Measurements from ENCODE around the gene ROR1. TPM values are rescaled to one million over a fixed set of nuclear protein-coding genes. Genes with fewer than 3 reads are reported as not detected.

The ROR1 gene
- total and polyA plus RNA-seq, 2 donors (not counting 1 experiment from before 2014, with no cell fraction given): 0.46 to 16.0 TPM

DNA sequence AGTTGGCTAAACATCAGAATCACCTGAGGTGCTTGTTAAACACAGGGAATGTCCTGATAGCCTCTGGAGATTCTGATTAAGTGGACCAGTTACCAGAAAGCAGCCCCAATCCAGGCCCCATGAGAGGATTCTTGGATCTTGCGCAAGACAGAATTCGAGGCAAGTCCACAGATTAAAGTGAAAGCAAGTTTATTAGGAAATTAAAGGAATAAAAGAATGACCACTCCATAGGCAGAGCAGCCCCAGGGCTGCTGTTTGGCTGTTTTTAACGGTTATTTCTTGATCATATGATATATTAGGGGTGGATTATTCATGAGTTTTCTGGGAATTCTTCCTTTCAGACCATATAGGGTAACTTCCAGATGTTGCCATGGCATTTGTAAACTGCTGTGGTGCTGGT, 176.2 kb downstream of the ROR1 start:
- Histone ChIP-seq H3K4me2 (replicated peaks; ENCODE audit: low read depth, low read length, poor library complexity, severe bottlenecking) (no peak overlapping the region), H3K27me3 (replicated peaks in 1 of 4; ENCODE audit: control extremely low read depth in 1 of 4, control insufficient read depth in 3 of 4, insufficient read depth in 4 of 4, low read length in 3 of 4) (no peaks in the 10 kb centered on the region), H4K20me1 (ENCODE audit: control insufficient read depth, insufficient read depth, low read length, poor library complexity, severe bottlenecking) (no peaks in the 10 kb centered on the region), H3K4me1 (ENCODE audit: control insufficient read depth in 2 of 2, insufficient read depth in 2 of 2, low read length in 2 of 2) (no peaks in the 10 kb centered on the region), H3K36me3 (replicated peaks in 1 of 2; ENCODE audit: control extremely low read depth in 1 of 2, control insufficient read depth in 1 of 2, extremely low read depth in 1 of 2, insufficient read depth in 2 of 2, low read length in 1 of 2) (no peaks in the 10 kb centered on the region), H3K9me3 (ENCODE audit: control extremely low read depth in 1 of 3, control insufficient read depth in 2 of 3, insufficient read depth in 1 of 3, low read length in 2 of 3) (peaks cover 2 to 7% (median 3%) of the 10 kb centered on the region in 3 donors), H2AFZ (ENCODE audit: insufficient read depth, low read depth, low read length, poor library complexity, severe bottlenecking) (no peak overlapping the region), H3K9ac (ENCODE audit: low read length) (no peak overlapping the region), H3K4me3 (ENCODE audit: control extremely low read depth in 1 of 5, extremely low read depth in 1 of 5, insufficient read depth in 1 of 5, low read depth in 2 of 5, low read length in 4 of 5) (no peak overlapping the region), H3K79me2 (ENCODE audit: control insufficient read depth, insufficient read depth, low read length) (no peaks in the 10 kb centered on the region), H3K27ac (ENCODE audit: low read length in 2 of 2) (no peak overlapping the region)
- ChIA-PET CTCF (no interaction called here), POLR2A (no interaction called here)
- no peak for DNase-seq
- Mint-ChIP-seq H3K9me3 (ENCODE audit: insufficient read depth) (peaks cover 7% of the 10 kb centered on the region), H3K27me3 (peaks cover 7% of the 10 kb centered on the region), H3K4me3 (no peak overlapping the region), H3K4me1 (no peaks in the 10 kb centered on the region), H3K27ac (no peak overlapping the region)
- no peak for TF ChIP-seq EZH2 (IDR thresholded peaks at IDR 0.05; ENCODE audit: borderline replicate concordance, insufficient read depth, low read depth, low read length, poor library complexity, severe bottlenecking)
- TF ChIP-seq, protein P1, sequence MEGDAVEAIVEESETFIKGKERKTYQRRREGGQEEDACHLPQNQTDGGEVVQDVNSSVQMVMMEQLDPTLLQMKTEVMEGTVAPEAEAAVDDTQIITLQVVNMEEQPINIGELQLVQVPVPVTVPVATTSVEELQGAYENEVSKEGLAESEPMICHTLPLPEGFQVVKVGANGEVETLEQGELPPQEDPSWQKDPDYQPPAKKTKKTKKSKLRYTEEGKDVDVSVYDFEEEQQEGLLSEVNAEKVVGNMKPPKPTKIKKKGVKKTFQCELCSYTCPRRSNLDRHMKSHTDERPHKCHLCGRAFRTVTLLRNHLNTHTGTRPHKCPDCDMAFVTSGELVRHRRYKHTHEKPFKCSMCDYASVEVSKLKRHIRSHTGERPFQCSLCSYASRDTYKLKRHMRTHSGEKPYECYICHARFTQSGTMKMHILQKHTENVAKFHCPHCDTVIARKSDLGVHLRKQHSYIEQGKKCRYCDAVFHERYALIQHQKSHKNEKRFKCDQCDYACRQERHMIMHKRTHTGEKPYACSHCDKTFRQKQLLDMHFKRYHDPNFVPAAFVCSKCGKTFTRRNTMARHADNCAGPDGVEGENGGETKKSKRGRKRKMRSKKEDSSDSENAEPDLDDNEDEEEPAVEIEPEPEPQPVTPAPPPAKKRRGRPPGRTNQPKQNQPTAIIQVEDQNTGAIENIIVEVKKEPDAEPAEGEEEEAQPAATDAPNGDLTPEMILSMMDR (IDR thresholded peaks at IDR 0.05): no peak
- no peak for ATAC-seq (ENCODE audit: low read depth)
- WGBS (ENCODE audit: insufficient coverage): 57% methylated on average over 2 of the region's 3 CpGs
- intact Hi-C loops (cut with micrococcal nuclease): no loop called here

DNA sequence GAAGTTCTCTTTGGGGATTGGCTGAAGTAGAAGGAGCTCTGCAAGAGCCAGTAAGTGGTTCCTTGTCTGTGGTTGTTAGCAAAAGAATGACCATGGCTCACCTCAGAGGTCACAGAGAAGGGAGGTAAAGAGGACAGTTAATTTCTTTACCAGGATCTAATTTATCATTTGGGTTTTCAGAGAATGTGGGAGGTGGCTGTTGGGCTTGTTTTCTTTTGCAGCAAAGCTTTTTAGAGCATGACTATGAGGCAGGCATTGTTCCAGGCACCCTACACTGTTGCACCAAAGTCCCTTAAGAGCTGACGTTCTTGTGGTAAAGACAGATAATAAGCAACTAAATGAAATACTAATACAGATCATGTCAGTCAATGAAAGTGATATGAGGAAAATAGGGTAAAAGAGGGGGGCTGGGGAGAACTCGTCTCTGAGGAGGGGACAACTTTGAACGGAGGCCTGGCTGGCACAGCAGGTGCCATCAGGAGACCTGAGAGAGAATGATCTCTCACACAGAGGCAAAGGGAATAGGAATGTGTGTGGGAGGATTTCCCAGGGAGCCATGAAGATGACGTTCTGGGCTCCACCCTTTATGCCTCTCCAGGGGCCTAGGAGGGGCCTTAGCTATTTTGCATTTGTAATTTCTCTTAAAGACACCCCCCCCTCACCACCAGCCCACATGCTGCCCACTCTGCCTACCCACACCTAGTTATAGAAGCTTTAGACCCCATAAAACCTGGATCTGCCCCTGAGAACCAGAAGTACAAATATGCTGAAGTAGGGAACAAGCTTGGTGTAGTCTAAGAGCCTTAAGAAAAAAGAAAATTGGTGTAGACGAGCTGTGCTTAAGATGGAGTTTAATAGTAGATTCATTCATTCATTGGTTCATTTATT, 177.5 kb downstream of the ROR1 start:
- Histone ChIP-seq H3K4me3 (ENCODE audit: control extremely low read depth in 1 of 5, extremely low read depth in 1 of 5, insufficient read depth in 1 of 5, low read depth in 2 of 5, low read length in 4 of 5) (no peak overlapping the region), H3K9ac (ENCODE audit: low read length) (no peak overlapping the region), H3K27ac (ENCODE audit: low read length in 2 of 2) (no peak overlapping the region), H3K4me2 (replicated peaks; ENCODE audit: low read depth, low read length, poor library complexity, severe bottlenecking) (no peak overlapping the region), H3K79me2 (ENCODE audit: control insufficient read depth, insufficient read depth, low read length) (no peaks in the 10 kb centered on the region), H3K9me3 (ENCODE audit: control extremely low read depth in 1 of 3, control insufficient read depth in 2 of 3, insufficient read depth in 1 of 3, low read length in 2 of 3) (peaks cover 2 to 8% (median 7%) of the 10 kb centered on the region in 3 donors), H3K36me3 (replicated peaks in 1 of 2; ENCODE audit: control extremely low read depth in 1 of 2, control insufficient read depth in 1 of 2, extremely low read depth in 1 of 2, insufficient read depth in 2 of 2, low read length in 1 of 2) (no peaks in the 10 kb centered on the region), H2AFZ (ENCODE audit: insufficient read depth, low read depth, low read length, poor library complexity, severe bottlenecking) (no peak overlapping the region), H4K20me1 (ENCODE audit: control insufficient read depth, insufficient read depth, low read length, poor library complexity, severe bottlenecking) (no peaks in the 10 kb centered on the region), H3K27me3 (replicated peaks in 1 of 4; ENCODE audit: control extremely low read depth in 1 of 4, control insufficient read depth in 3 of 4, insufficient read depth in 4 of 4, low read length in 3 of 4) (no peaks in the 10 kb centered on the region), H3K4me1 (ENCODE audit: control insufficient read depth in 2 of 2, insufficient read depth in 2 of 2, low read length in 2 of 2) (no peaks in the 10 kb centered on the region)
- ChIA-PET POLR2A (no interaction called here), CTCF (interaction anchor here (1.5 kb wide), 1 partner anchor 36 kb away, joined by 5 read pairs; no protein-coding TSS in a partner anchor)
- WGBS (ENCODE audit: insufficient coverage): 92% methylated on average over 2 of the region's 5 CpGs
- H3K4me1 Mint-ChIP-seq: no peaks in the 10 kb centered on the region
- H3K4me3 Mint-ChIP-seq: no peak overlapping the region
- peaks cover 7% of the 10 kb centered on the region for H3K9me3 Mint-ChIP-seq (ENCODE audit: insufficient read depth)
- ATAC-seq (ENCODE audit: low read depth) (no peak), DNase-seq (no peak)
- TF ChIP-seq, protein P1 (IDR thresholded peaks at IDR 0.05): no peak
- no peak for TF ChIP-seq EZH2 (IDR thresholded peaks at IDR 0.05; ENCODE audit: borderline replicate concordance, insufficient read depth, low read depth, low read length, poor library complexity, severe bottlenecking)
- peaks cover 14% of the 10 kb centered on the region for H3K27me3 Mint-ChIP-seq
- H3K27ac Mint-ChIP-seq: no peak overlapping the region
- intact Hi-C loops (cut with micrococcal nuclease): no loop called here
